CD4-positive, alpha-beta memory T cell (primary cell): ENCODE measurements around the gene CCDC141. TPM values are rescaled to one million over a fixed set of nuclear protein-coding genes. Genes with fewer than 3 reads are reported as not detected.

Source experiments
- CTCF ChIA-PET: fragments of 350-600 bp; sonication (Branson Sonifier 250); formaldehyde crosslinking; loops from one replicate; lab custom pipeline; 2021; ENCODE audit warnings: inconsistent platforms; ENCODE audit not compliant: partially characterized antibody; lab: Charles Lee
- POLR2A ChIA-PET: fragments of 350-600 bp; sonication (Branson Sonifier 250); formaldehyde crosslinking; loops from one replicate; lab custom pipeline; 2021; ENCODE audit not compliant: partially characterized antibody; lab: Charles Lee
- DNase-seq, 5 donors: peaks; one replicate each; pipeline versions ENCODE4 v3.0.0 to v3.0.0-alpha.2; 2020 to 2022; ENCODE audit warnings: mixed read lengths in 1 of 5
- H3K27ac ChIP-seq: one replicate; pipeline ENCODE4 v1.7.0; 2013; ENCODE audit warnings: low read depth, low read length
- H3K27me3 ChIP-seq: 2 replicates; pipeline ENCODE4 v1.7.0; 2013; ENCODE audit warnings: mild to moderate bottlenecking, low read length, moderate library complexity; ENCODE audit not compliant: insufficient read depth
- H3K36me3 ChIP-seq: 2 replicates; pipeline ENCODE4 v1.7.0; 2013; ENCODE audit warnings: mild to moderate bottlenecking, low read length, moderate library complexity; ENCODE audit not compliant: insufficient read depth
- H3K4me1 ChIP-seq: 2 replicates; pipeline ENCODE4 v1.7.0; 2013; ENCODE audit warnings: mild to moderate bottlenecking, low read length, moderate library complexity; ENCODE audit not compliant: insufficient read depth
- H3K4me3 ChIP-seq, 2 donors: one replicate each; pipeline ENCODE4 v1.7.0; 2013; ENCODE audit warnings: low read length in 2 of 2, mild to moderate bottlenecking in 1 of 2
- H3K9me3 ChIP-seq, 2 donors: one replicate each; pipeline ENCODE4 v1.7.0; 2013; ENCODE audit warnings: low read length in 2 of 2, control low read depth in 1 of 2; ENCODE audit not compliant: control insufficient read depth in 1 of 2
- H3K27ac Mint-ChIP-seq, 7 donors: one replicate each; pipeline ENCODE4 v1.8.0; 2020 to 2021; ENCODE audit warnings: mixed read lengths in 7 of 7, mild to moderate bottlenecking in 6 of 7, inconsistent platforms in 3 of 7, moderate library complexity in 3 of 7
- H3K27me3 Mint-ChIP-seq, 2 donors: one replicate each; pipeline ENCODE4 v1.8.0; 2020 to 2021; ENCODE audit warnings: mixed read lengths in 2 of 2
- H3K36me3 Mint-ChIP-seq, 2 donors: one replicate each; pipeline ENCODE4 v1.8.0; 2020 to 2021; ENCODE audit warnings: mixed read lengths in 2 of 2, inconsistent platforms in 1 of 2, mild to moderate bottlenecking in 1 of 2
- H3K4me1 Mint-ChIP-seq, 4 donors: one replicate each; pipeline ENCODE4 v1.8.0; 2020 to 2021; ENCODE audit warnings: mixed read lengths in 4 of 4, mild to moderate bottlenecking in 1 of 4
- H3K4me3 Mint-ChIP-seq, 8 donors: one replicate each; pipeline ENCODE4 v1.8.0; 2020 to 2021; ENCODE audit warnings: mixed read lengths in 8 of 8, mild to moderate bottlenecking in 7 of 8, moderate library complexity in 6 of 8, inconsistent platforms in 3 of 8
- H3K9me3 Mint-ChIP-seq, 8 donors: one replicate each; pipeline ENCODE4 v1.8.0; 2020 to 2021; ENCODE audit warnings: mixed read lengths in 8 of 8, mild to moderate bottlenecking in 5 of 8, inconsistent platforms in 3 of 8, moderate library complexity in 1 of 8
- intact Hi-C: fragments of 100-400 bp; cut with micrococcal nuclease; formaldehyde crosslinking; loops from one replicate; pipeline ENCODE4 v1.15.1; 2023
- polyA plus RNA-seq, 2 donors: library from polyadenylated mRNA; unstranded; fragments of 300-500 nt; fragmentation: Illumina TruSeq; gene quantifications; one replicate each; pipeline ENCODE4 v1.2.3, GENCODE V29; 2021
- total RNA-seq, 2 experiments: library from RNA; stranded (reverse); gene quantifications; one replicate each; pipeline ENCODE4 v1.2.3, GENCODE V29; 2021

CCDC141 gene
- total and polyA plus RNA-seq, 4 experiments from 2014 or later, result 0.73 to 8.2 (median 5.3) TPM

DNA sequence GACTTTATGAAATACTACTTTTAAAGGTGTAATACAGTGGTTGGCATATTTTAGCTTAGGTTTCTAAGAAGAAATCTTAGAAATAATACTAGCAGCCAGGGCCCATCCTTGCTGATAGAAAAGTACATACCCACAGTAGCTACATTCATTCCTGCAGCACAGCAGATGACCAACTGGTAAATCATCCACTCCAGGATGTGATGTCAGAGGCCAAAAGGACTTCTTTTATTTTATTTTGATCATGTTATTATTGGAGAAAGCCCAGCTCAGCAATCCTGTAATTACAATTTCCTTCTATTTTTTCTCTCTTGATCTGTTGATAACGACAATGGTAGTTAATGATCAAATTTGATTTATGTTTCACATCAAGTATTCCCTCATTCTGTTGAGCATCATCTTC lies 224.8 kb downstream of the CCDC141 start:
- H3K36me3 Mint-ChIP-seq, result peaks cover 0 to 3% of the 10 kb centered on the region in 2 donors
- H3K27ac Mint-ChIP-seq, result no peak overlapping the region
- H3K4me1 Mint-ChIP-seq, result peaks cover 3 to 12% (median 5%) of the 10 kb centered on the region in 4 donors
- intact Hi-C loops, result no loop called here
- ChIA-PET POLR2A (no interaction called here), CTCF (interaction anchor here (0.5 kb wide), 1 partner anchor 537 kb away, joined by 3 read pairs; no protein-coding TSS in a partner anchor)
- Histone ChIP-seq H3K9me3 (no peaks in the 10 kb centered on the region), H3K27ac (no peak overlapping the region), H3K4me3 (no peak overlapping the region), H3K4me1 (no peaks in the 10 kb centered on the region), H3K27me3 (no peaks in the 10 kb centered on the region), H3K36me3 (no peaks in the 10 kb centered on the region)
- peaks cover 0 to 3% (median 0%) of the 10 kb centered on the region in 8 donors for H3K9me3 Mint-ChIP-seq
- no peaks in the 10 kb centered on the region for H3K27me3 Mint-ChIP-seq
- DNase-seq, result no peak
- no peak overlapping the region for H3K4me3 Mint-ChIP-seq

DNA sequence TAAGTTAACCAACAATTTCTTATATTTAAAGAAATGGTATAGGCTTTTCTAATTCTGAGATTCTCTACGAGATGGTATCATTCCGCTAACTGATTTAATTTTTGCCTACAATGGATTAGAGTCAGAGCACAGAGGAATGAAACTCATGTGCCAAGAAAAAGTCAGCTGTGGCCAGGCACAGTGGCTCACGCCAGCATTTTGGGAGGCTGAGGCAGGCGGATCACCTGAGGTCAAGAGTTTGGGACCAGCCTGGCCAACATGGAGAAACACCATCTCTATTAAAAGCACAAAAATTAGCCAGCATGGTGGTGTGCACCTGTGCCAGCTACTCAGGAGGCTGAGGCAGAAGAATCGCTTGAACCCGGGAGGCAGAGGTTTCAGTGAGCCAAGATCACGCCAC lies 225.8 kb downstream of the CCDC141 start:
- H3K4me3 ChIP-seq, result no peak overlapping the region
- no peak for DNase-seq
- Mint-ChIP-seq H3K9me3 (peaks cover 0 to 5% (median 0%) of the 10 kb centered on the region in 8 donors), H3K4me1 (peaks cover 6 to 14% (median 7%) of the 10 kb centered on the region in 4 donors), H3K27ac (no peak overlapping the region), H3K36me3 (peaks cover 0 to 3% of the 10 kb centered on the region in 2 donors), H3K27me3 (no peaks in the 10 kb centered on the region), H3K4me3 (no peak overlapping the region)
- intact Hi-C loops, result no loop called here
- H3K27ac ChIP-seq, result no peak overlapping the region
- POLR2A ChIA-PET, result no interaction called here
- H3K4me1 ChIP-seq, result no peaks in the 10 kb centered on the region
- CTCF ChIA-PET, result no interaction called here
- no peaks in the 10 kb centered on the region for H3K27me3 ChIP-seq
- H3K9me3 ChIP-seq, result no peaks in the 10 kb centered on the region
- no peaks in the 10 kb centered on the region for H3K36me3 ChIP-seq

- no peaks in the 10 kb centered on the region for H3K4me1 ChIP-seq
- no peaks in the 10 kb centered on the region for H3K27me3 Mint-ChIP-seq
- no peaks in the 10 kb centered on the region for H3K36me3 Mint-ChIP-seq
- intact Hi-C loops, result no loop called here
- peak in 2 of 5 donors; percentile 2 to 4 for DNase-seq
- peak overlapping the region in 5 of 7 donors; percentile 7 to 89 (median 38) for H3K27ac Mint-ChIP-seq
- H3K4me3 ChIP-seq, result no peak overlapping the region
- H3K36me3 ChIP-seq, result no peaks in the 10 kb centered on the region
- no peak overlapping the region for H3K27ac ChIP-seq
- H3K9me3 Mint-ChIP-seq, result peaks cover 0 to 2% (median 0%) of the 10 kb centered on the region in 8 donors
- ChIA-PET POLR2A (interaction anchor here (0.6 to 1.4 kb wide), 2 partner anchors 9 to 1655 kb away, joined by 3 read pairs; no protein-coding TSS in a partner anchor), CTCF (interaction anchor here (1.6 to 2.5 kb wide), 2 partner anchors 9 to 58 kb away, joined by 3 to 6 read pairs; no protein-coding TSS in a partner anchor)
- H3K27me3 ChIP-seq, result no peaks in the 10 kb centered on the region
- H3K4me3 Mint-ChIP-seq, result peak overlapping the region; percentile 40 to 88 (median 74)
- no peaks in the 10 kb centered on the region for H3K9me3 ChIP-seq
- H3K4me1 Mint-ChIP-seq, result peaks cover 3 to 11% (median 4%) of the 10 kb centered on the region in 4 donors
Observed at GRCh38 chr2:178819992-178820391, 229.9 kb downstream of the CCDC141 start.

DNA sequence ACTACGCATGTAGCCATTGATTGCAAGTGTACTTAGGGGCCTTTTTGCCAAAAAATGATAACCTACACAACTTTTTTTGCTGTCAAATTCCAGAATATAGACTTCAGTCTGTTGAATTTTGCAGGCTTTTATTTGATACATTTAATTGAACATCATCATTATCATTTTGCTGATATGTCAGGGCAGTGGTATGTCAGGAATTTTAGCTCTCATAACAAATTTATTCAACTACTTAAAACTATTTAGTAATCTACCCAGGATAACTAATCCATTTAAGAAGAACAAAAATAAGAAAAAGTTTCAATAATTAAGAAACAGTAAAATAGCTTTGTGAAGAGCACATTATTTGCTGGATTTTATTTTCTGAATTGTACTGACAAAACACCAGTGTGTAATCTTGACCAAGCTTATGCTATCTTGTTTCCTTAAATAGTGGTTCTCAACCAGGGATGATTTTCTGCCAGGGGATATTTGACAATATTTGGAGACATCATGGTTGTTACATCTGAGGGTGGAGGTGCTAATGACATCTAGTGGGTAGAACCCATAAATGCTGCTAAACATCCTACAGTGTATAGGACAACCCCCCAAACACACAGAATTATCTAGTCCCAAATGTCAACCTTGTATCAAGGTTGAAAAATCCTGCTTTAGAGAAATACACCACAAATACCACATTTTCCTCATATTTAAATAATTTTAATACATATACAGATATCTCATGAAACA lies 230.6 kb downstream of the CCDC141 start:
- Histone ChIP-seq H3K27me3 (no peaks in the 10 kb centered on the region), H3K27ac (no peak overlapping the region), H3K36me3 (no peaks in the 10 kb centered on the region), H3K4me3 (no peak overlapping the region), H3K4me1 (no peaks in the 10 kb centered on the region), H3K9me3 (no peaks in the 10 kb centered on the region)
- intact Hi-C loops, result no loop called here
- Mint-ChIP-seq H3K36me3 (no peaks in the 10 kb centered on the region), H3K9me3 (peaks cover 0 to 2% (median 0%) of the 10 kb centered on the region in 8 donors), H3K4me3 (no peak overlapping the region), H3K4me1 (peaks cover 3 to 11% (median 4%) of the 10 kb centered on the region in 4 donors), H3K27ac (no peak overlapping the region), H3K27me3 (no peaks in the 10 kb centered on the region)
- CTCF ChIA-PET, result interaction anchor here (1.6 to 2.5 kb wide), 2 partner anchors 8 to 57 kb away, joined by 3 to 6 read pairs; no protein-coding TSS in a partner anchor
- POLR2A ChIA-PET, result interaction anchor here (1.4 kb wide), 1 partner anchor 9 kb away, joined by 3 read pairs; no protein-coding TSS in a partner anchor
- DNase-seq, result no peak

DNA sequence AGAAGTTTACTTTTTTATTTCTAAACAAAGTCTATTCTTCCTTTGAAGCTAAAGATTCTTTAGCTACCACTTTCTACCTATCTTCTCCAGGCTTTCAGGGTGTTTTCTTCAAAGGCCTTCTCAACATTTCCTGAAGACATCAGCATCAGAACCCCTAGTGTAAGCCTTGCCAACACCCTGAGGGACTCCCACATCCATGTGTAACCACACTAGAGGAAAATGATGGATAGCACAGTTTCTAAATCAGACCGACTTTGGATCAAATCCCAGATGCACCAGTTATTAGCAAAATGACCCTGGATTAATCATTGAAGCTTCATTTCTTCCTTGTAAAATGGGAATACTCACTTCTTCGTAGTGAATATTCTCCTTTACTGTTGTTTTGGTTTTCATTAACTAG lies 238.0 kb downstream of the CCDC141 start:
- ChIA-PET POLR2A (no interaction called here), CTCF (interaction anchor here (1.7 kb wide), 1 partner anchor 8 kb away, joined by 6 read pairs; no protein-coding TSS in a partner anchor)

DNA sequence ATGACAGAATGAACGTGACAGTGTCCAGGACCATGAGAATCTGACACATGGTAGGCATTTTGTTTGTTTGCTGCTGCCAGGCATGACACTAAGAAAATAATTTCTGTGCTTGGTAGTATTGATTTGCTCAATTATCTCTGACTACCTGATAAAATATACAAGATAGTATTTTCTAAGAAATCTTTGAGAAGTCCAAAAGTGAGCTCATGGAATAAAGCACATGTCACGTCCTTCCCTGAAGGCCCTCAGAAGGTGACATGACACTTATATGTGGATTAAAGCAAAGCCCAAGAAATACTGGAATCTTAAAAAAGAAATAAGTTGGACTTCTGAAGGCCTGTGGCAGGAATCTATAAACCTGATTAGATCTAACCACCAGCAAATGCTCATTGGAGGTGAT lies 238.9 kb downstream of the CCDC141 start:
- CTCF ChIA-PET, result interaction anchor here (1.7 kb wide), 1 partner anchor 9 kb away, joined by 6 read pairs; no protein-coding TSS in a partner anchor
- peaks cover 0 to 3% (median 0%) of the 10 kb centered on the region in 8 donors for H3K9me3 Mint-ChIP-seq

More for the DNA sequence above, 238.0 kb downstream of the CCDC141 start:
- Mint-ChIP-seq H3K9me3 (peaks cover 0 to 2% (median 0%) of the 10 kb centered on the region in 8 donors), H3K4me3 (no peak overlapping the region), H3K27ac (no peak overlapping the region), H3K4me1 (no peaks in the 10 kb centered on the region), H3K36me3 (no peaks in the 10 kb centered on the region), H3K27me3 (no peaks in the 10 kb centered on the region)
- Histone ChIP-seq H3K9me3 (no peaks in the 10 kb centered on the region), H3K4me3 (no peak overlapping the region), H3K27ac (no peak overlapping the region), H3K27me3 (no peaks in the 10 kb centered on the region), H3K4me1 (no peaks in the 10 kb centered on the region), H3K36me3 (no peaks in the 10 kb centered on the region)
- no peak for DNase-seq
- intact Hi-C loops, result no loop called here

GRCh38 chr2:178810422-178810821 lies 239.5 kb downstream of the CCDC141 start:
- Mint-ChIP-seq H3K4me1 (no peaks in the 10 kb centered on the region), H3K36me3 (no peaks in the 10 kb centered on the region), H3K27ac (no peak overlapping the region), H3K9me3 (peaks cover 0 to 3% (median 0%) of the 10 kb centered on the region in 8 donors), H3K4me3 (no peak overlapping the region), H3K27me3 (no peaks in the 10 kb centered on the region)
- H3K27me3 ChIP-seq, result no peaks in the 10 kb centered on the region
- no peaks in the 10 kb centered on the region for H3K36me3 ChIP-seq
- DNase-seq, result no peak
- intact Hi-C loops, result no loop called here
- H3K4me3 ChIP-seq, result no peak overlapping the region
- no peaks in the 10 kb centered on the region for H3K4me1 ChIP-seq
- no peaks in the 10 kb centered on the region for H3K9me3 ChIP-seq
- H3K27ac ChIP-seq, result no peak overlapping the region
- ChIA-PET POLR2A (no interaction called here), CTCF (interaction anchor here (1.7 kb wide), 1 partner anchor 9 kb away, joined by 6 read pairs; no protein-coding TSS in a partner anchor)

More for the DNA sequence above, 238.9 kb downstream of the CCDC141 start:
- no peak overlapping the region for H3K4me3 Mint-ChIP-seq
- Histone ChIP-seq H3K27me3 (no peaks in the 10 kb centered on the region), H3K9me3 (no peaks in the 10 kb centered on the region), H3K4me1 (no peaks in the 10 kb centered on the region), H3K27ac (no peak overlapping the region), H3K4me3 (no peak overlapping the region), H3K36me3 (no peaks in the 10 kb centered on the region)
- no peak overlapping the region for H3K27ac Mint-ChIP-seq
- H3K4me1 Mint-ChIP-seq, result no peaks in the 10 kb centered on the region
- no peaks in the 10 kb centered on the region for H3K27me3 Mint-ChIP-seq
- intact Hi-C loops, result no loop called here
- no peak for DNase-seq
- no peaks in the 10 kb centered on the region for H3K36me3 Mint-ChIP-seq
- POLR2A ChIA-PET, result no interaction called here
